Measurements from ENCODE around the gene CHAC2. TPM values are rescaled to one million over a fixed set of nuclear protein-coding genes. Genes with fewer than 3 reads are reported as not detected.
A peak's percentile ranks its signal among the peaks of the same experiment; 100 is the strongest.
"Not testable (repeated sequence)": the region's sequence is repeated elsewhere in the genome, so short reads cannot be mapped to it uniquely, and the experiment has no call there.

Gene CHAC2
- total RNA-seq, 2 donors from 2014 or later: 9.4 to 12.5 TPM

DNA sequence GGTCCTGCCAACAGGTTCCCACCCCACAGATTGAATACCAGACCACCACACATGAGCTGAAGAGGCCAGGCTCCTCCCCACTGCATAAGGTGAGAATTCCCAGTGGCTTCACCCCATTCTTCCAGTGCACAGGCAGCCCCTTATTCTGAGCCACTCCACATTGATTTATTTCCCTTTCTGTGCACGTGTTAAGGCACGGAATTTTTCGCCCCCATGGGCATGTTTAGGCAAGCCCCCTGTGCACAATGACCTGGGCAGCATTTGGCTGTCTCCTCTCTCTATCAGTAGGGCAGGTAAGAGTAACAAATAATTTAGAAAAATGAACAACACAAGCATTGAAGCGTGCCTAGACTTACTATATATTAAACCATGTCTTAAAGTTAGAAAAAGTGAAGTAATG lies 15.2 kb upstream of the CHAC2 start:
- Mint-ChIP-seq H3K27me3 (ENCODE audit: low read depth) (no peaks in the 10 kb centered on the region), H3K9me3 (no peaks in the 10 kb centered on the region), H3K4me1 (ENCODE audit: low read depth) (peaks cover 29% of the 10 kb centered on the region), H3K4me3 (peak overlapping the region in 1 of 2 donors; percentile 51), H3K36me3 (ENCODE audit: insufficient read depth in 2 of 2) (peaks cover 3 to 11% of the 10 kb centered on the region in 2 donors), H3K27ac (peak overlapping the region; percentile 91)
- ATAC-seq (replicated peaks in 1 of 2) (no peak), DNase-seq (no peak)

DNA sequence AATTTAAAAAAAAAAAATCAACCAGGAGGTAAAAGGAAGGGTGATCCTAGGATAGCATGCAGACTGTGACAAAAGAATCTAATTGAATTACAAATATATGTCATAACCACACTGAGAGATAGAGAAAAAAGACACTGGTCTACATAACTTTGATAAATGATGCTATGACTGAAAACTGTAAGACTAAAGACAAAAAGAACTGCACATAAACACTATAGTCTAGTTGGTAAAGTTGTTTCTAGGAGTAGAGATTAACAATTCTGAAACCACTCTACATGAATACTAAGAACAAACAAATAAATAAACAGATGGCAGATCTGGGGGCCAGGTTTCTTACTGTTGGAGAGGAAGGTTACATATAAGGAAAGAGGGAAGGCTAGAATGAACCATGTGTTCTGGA lies 14.6 kb upstream of the CHAC2 start:
- ATAC-seq (replicated peaks in 1 of 2) (peak; percentile 53 to 65), DNase-seq (no peak)
- H3K9me3 Mint-ChIP-seq: no peaks in the 10 kb centered on the region
- peak overlapping the region in 1 of 2 donors; percentile 51 for H3K4me3 Mint-ChIP-seq
- H3K36me3 Mint-ChIP-seq (ENCODE audit: insufficient read depth in 2 of 2): peaks cover 3 to 11% of the 10 kb centered on the region in 2 donors
- H3K27me3 Mint-ChIP-seq (ENCODE audit: low read depth): no peaks in the 10 kb centered on the region
- H3K27ac Mint-ChIP-seq: peak overlapping the region; percentile 91
- H3K4me1 Mint-ChIP-seq (ENCODE audit: low read depth): peaks cover 29% of the 10 kb centered on the region

DNA sequence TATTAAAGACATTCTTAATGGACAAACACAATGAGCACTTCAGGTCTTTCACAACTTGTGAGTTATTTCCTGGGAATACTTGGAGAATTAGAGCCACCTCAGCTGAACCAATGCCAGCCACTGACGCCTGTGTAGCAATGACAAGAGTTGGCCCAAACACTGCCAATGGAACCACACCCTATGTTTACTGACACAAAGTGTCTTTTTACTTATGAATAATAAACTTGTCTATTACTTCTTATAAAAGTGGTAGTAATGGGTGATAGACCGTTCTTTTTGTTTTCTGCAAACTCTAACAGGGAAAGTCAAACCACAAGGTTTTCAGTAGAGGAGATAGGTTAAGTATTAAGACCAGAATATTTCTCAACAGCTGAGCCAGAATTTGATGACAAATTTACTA lies 12.5 kb upstream of the CHAC2 start:
- Mint-ChIP-seq H3K4me3 (no peak overlapping the region), H3K27me3 (ENCODE audit: low read depth) (no peaks in the 10 kb centered on the region), H3K9me3 (no peaks in the 10 kb centered on the region), H3K27ac (no peak overlapping the region), H3K36me3 (ENCODE audit: insufficient read depth in 2 of 2) (peaks cover 3 to 10% of the 10 kb centered on the region in 2 donors), H3K4me1 (ENCODE audit: low read depth) (peaks cover 29% of the 10 kb centered on the region)
- DNase-seq (no peak), ATAC-seq (replicated peaks in 1 of 2) (no peak)

DNA sequence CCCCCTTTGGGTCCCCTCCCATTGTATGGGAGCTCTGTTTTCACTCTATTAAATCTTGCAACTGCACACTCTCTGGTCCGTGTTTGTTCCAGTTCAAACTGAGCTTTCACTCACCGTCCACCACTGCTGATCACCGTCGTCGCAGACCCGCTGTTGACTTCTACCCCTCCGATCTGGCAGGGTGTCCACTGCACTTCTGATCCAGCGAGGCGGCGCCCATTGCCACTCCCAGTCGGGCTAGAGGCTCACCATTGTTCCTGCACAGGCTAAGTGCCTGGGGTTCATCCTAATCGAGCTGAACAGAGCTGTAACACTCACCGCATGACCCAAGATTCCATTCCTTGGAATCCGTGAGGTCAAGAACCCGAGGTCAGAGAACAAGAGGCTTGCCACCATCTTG lies 11.0 kb upstream of the CHAC2 start:
- peaks cover 5 to 10% of the 10 kb centered on the region in 2 donors for H3K36me3 Mint-ChIP-seq (ENCODE audit: insufficient read depth in 2 of 2)
- no peak for ATAC-seq (replicated peaks in 1 of 2)
- no peak overlapping the region for H3K27ac Mint-ChIP-seq
- DNase-seq: no peak
- no peaks in the 10 kb centered on the region for H3K9me3 Mint-ChIP-seq
- H3K27me3 Mint-ChIP-seq (ENCODE audit: low read depth): no peaks in the 10 kb centered on the region
- peaks cover 16% of the 10 kb centered on the region for H3K4me1 Mint-ChIP-seq (ENCODE audit: low read depth)
- H3K4me3 Mint-ChIP-seq: no peak overlapping the region

DNA sequence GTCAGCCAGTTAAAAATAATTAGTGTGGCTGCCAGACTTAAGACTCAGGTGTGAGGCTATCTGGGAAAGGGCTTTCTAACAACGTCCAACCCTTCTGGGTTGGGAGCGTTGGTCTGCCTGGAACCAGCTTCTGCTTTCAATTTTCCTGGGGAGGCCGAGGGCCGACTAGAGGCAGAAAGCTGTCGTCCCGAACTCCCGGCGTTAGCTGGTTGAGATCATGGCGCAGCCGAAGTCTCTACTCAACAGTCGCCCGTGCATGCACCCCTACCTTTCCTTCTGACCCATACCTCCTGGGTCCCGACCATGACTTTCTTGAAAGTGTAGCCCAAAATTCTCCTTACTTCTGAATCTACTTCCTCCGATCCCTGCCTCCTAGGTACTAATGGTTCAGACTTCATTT lies 10.4 kb upstream of the CHAC2 start:
- ATAC-seq (replicated peaks in 1 of 2); H3K27ac Mint-ChIP-seq; H3K4me3 Mint-ChIP-seq; DNase-seq; H3K27me3 Mint-ChIP-seq (ENCODE audit: low read depth); H3K36me3 Mint-ChIP-seq (ENCODE audit: insufficient read depth in 2 of 2); H3K9me3 Mint-ChIP-seq: not testable (repeated sequence)
- H3K4me1 Mint-ChIP-seq (ENCODE audit: low read depth): peaks cover 10% of the 10 kb centered on the region

DNA sequence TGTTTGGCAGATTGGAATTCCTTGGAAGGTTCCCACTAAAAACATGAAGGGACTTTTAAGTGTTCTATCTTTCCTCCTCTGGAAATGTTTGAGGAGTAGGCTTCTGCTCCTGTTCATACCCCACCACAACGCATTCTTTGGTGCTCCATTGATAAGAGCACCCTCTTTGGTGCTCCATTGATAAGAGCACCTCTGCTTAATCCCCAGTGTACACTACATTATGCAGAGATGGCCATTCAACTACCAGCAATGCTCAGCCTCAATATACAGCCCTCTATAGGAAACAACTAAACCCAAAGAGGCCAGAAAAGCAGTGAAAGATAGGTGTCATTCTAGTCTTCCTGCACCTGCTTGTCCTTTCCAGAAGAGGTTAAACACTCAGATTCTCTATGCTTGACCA lies 1.8 kb upstream of the CHAC2 start:
- H3K9me3 Mint-ChIP-seq: no peaks in the 10 kb centered on the region
- no peaks in the 10 kb centered on the region for H3K27me3 Mint-ChIP-seq (ENCODE audit: low read depth)
- H3K27ac Mint-ChIP-seq: no peak overlapping the region
- H3K36me3 Mint-ChIP-seq (ENCODE audit: insufficient read depth in 2 of 2): peaks cover 4 to 10% of the 10 kb centered on the region in 2 donors
- no peak overlapping the region for H3K4me3 Mint-ChIP-seq
- ATAC-seq (replicated peaks in 1 of 2) (no peak), DNase-seq (no peak)
- peaks cover 36% of the 10 kb centered on the region for H3K4me1 Mint-ChIP-seq (ENCODE audit: low read depth)

DNA sequence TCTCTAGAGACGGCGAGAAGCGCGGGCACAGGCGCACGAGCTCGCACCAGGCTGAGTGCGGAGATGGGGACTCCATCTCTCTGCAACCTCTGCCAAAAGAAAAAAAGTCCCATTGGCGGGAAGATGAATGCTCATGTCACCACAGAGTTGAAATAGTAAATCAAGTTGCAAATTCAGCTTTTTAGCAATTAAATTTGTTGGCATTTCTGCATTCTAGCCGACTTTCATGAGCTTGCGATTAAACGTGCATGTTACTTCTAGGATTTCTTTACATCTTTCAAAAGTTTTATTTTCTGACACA lies 588 bp downstream of the CHAC2 start:
- H3K9me3 Mint-ChIP-seq: no peaks in the 10 kb centered on the region
- ATAC-seq (replicated peaks in 1 of 2): peak; percentile 64 to 71
- H3K27me3 Mint-ChIP-seq (ENCODE audit: low read depth): no peaks in the 10 kb centered on the region
- peak overlapping the region; percentile 91 to 92 for H3K4me3 Mint-ChIP-seq
- H3K27ac Mint-ChIP-seq: peak overlapping the region; percentile 94
- H3K4me1 Mint-ChIP-seq (ENCODE audit: low read depth): peaks cover 48% of the 10 kb centered on the region
- peaks cover 3 to 10% of the 10 kb centered on the region in 2 donors for H3K36me3 Mint-ChIP-seq (ENCODE audit: insufficient read depth in 2 of 2)
- DNase-seq: no peak

DNA sequence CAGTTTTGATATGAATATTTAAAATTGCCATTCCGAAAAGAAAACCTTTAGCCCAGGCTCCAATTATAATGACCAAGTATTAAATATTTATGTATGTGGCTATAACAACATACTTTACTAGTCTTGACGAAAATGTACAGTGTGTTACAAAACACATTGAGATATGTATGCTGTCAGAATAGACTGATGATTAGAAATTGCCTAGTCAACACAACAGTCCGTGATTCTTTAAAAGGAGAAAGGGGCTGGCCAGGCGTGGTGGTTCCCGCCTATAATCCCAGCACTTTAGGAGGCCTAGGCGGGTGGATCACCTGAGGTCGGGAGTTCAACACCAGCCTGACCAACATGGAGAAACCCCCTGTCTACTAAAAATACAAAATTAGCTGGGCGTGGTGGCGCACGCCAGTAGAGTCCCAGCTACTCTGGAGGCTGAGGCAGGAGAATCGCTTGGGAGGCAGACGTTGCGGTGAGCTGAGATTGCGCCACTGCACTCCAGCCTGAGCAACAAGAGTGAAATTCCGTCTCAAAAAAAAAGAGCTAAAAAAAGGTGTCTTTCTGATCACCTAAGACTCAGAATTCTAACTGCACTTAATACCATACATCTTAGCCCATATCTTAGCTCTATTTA lies 1.8 kb downstream of the CHAC2 start:
- peak overlapping the region; percentile 94 for H3K27ac Mint-ChIP-seq
- no peak for ATAC-seq (replicated peaks in 1 of 2)

DNA sequence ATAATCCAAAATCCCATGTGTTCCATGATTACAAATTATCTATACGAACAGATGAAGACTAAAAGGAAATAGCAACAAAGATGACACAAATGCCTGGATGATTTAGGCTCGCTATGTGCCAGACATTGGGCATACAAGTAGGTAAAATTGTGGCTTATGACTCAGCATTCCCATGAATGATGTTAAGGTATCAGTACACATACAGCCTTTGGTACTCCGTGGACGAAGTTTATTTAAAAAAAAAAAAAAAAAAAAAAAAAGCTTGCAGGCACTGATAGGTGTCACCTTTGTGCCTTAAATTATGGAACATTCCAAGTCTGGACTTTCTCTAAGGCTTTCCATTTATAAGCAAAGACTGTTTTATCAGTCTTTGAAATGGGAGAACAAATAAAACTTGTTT lies 2.7 kb downstream of the CHAC2 start:
- H3K27me3 Mint-ChIP-seq (ENCODE audit: low read depth): no peaks in the 10 kb centered on the region
- peaks cover 53% of the 10 kb centered on the region for H3K4me1 Mint-ChIP-seq (ENCODE audit: low read depth)
- H3K4me3 Mint-ChIP-seq: peak overlapping the region; percentile 5 to 91
- H3K36me3 Mint-ChIP-seq (ENCODE audit: insufficient read depth in 2 of 2): peaks cover 2% of the 10 kb centered on the region in 2 donors
- DNase-seq (peak in 1 of 2 donors; percentile 7), ATAC-seq (replicated peaks in 1 of 2) (peak; percentile 29 to 35)
- H3K9me3 Mint-ChIP-seq: no peaks in the 10 kb centered on the region
- H3K27ac Mint-ChIP-seq: peak overlapping the region; percentile 13

More for the DNA sequence above, 1.8 kb downstream of the CHAC2 start:
- H3K4me3 Mint-ChIP-seq: peak overlapping the region; percentile 91 to 92
- no peaks in the 10 kb centered on the region for H3K27me3 Mint-ChIP-seq (ENCODE audit: low read depth)
- peaks cover 2 to 3% of the 10 kb centered on the region in 2 donors for H3K36me3 Mint-ChIP-seq (ENCODE audit: insufficient read depth in 2 of 2)
- no peak for DNase-seq
- H3K4me1 Mint-ChIP-seq (ENCODE audit: low read depth): peaks cover 53% of the 10 kb centered on the region
- no peaks in the 10 kb centered on the region for H3K9me3 Mint-ChIP-seq

DNA sequence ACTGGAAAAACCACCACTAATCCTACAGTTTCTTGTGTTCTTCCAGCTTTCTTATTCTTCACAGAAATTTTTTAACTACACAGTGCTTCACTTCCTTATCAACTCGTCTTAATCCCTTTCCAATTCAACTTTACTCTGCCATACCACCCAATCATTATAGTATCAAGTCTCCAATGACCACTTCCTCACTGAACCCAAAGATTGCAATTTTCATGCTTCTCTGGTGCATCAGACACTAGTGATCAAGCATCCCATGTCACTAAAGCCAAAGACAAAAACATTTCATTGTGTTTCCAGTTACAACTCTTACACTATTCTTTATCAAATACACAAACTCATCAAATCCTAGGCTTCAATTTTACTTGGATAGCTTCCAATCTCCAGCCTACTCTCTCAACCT lies 9.5 kb downstream of the CHAC2 start:
- peaks cover 4 to 23% of the 10 kb centered on the region in 2 donors for H3K36me3 Mint-ChIP-seq (ENCODE audit: insufficient read depth in 2 of 2)
- ATAC-seq (replicated peaks in 1 of 2) (no peak), DNase-seq (no peak)
- H3K27me3 Mint-ChIP-seq (ENCODE audit: low read depth): no peaks in the 10 kb centered on the region
- no peaks in the 10 kb centered on the region for H3K9me3 Mint-ChIP-seq
- H3K4me3 Mint-ChIP-seq: no peak overlapping the region
- H3K27ac Mint-ChIP-seq: peak overlapping the region; percentile 36
- H3K4me1 Mint-ChIP-seq (ENCODE audit: low read depth): peaks cover 25% of the 10 kb centered on the region

DNA sequence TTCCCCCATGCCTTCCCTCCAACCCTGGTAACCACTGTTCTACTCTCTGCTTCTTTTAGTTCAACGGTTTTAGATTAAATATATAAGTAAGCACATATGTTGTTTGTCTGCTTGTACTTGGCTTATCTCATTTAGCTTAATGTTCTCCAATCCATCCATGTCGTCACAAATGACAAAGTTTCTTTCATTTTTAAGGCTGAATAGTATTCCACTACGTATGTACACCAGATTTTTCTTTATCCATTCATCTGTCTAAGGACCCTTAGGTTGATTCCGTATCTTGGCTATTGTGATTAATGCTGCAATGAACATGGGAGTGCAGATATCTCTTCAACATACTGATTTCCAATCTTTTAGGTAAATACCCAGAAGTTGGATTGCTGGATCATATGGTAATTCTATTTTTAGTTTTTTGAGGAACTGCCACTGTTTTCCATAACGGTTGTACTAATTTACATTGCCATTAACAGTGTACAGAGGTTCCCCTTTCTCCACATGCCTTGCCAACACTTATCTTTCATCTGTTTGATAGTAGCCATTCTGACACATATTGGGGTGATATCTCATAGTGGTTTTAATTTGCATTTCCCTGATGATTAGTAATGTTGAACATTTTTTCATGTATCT lies 11.0 kb downstream of the CHAC2 start:
- Mint-ChIP-seq H3K27me3 (ENCODE audit: low read depth) (no peaks in the 10 kb centered on the region), H3K9me3 (no peaks in the 10 kb centered on the region), H3K4me1 (ENCODE audit: low read depth) (peaks cover 25% of the 10 kb centered on the region), H3K27ac (peak overlapping the region; percentile 77), H3K4me3 (no peak overlapping the region), H3K36me3 (ENCODE audit: insufficient read depth in 2 of 2) (peaks cover 4 to 22% of the 10 kb centered on the region in 2 donors)
- DNase-seq: no peak
- ATAC-seq (replicated peaks in 1 of 2): no peak

DNA sequence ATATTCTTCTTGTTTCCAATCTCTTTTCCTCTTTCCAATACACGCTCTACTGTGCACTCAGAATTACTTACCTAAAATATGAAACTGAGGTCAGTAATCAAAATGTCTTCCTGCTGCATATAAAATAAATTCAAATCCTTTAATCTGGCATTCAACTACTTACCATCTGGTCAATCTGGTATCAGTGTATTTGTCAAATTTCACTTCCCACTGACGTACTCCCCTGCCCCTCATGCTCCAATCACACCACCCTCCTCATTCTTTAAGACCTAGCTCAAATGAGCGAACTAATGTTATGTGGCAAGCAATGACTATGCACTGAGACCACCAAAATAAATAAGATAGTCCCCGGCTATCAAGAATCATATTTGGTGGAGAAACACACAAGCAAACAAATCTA lies 12.5 kb downstream of the CHAC2 start:
- Mint-ChIP-seq H3K27ac (peak overlapping the region; percentile 20), H3K4me1 (ENCODE audit: low read depth) (peaks cover 31% of the 10 kb centered on the region), H3K27me3 (ENCODE audit: low read depth) (no peaks in the 10 kb centered on the region)

DNA sequence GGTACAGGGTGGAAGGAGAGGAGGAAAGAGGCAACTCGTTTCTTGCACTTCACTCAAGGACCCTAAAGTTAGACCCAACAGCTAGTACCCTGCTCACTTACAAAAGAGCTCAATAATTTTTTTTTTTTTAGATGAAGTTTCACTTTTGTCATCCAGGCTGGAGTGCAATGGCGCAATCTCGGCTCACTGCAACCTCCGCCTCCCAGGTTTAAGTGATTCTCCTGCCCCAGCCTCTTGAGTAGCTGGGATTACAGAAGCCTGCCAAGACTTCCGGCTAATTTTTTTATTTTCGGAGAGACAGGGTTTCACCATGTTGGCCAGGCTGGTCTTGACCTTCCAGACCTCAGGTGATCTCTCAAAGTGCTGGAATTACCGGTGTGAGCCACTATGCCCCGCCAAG lies 15.1 kb downstream of the CHAC2 start:
- DNase-seq: no peak
- Mint-ChIP-seq H3K4me3 (no peak overlapping the region), H3K9me3 (no peaks in the 10 kb centered on the region), H3K4me1 (ENCODE audit: low read depth) (peaks cover 33% of the 10 kb centered on the region), H3K27me3 (ENCODE audit: low read depth) (no peaks in the 10 kb centered on the region), H3K36me3 (ENCODE audit: insufficient read depth in 2 of 2) (peaks cover 12 to 24% of the 10 kb centered on the region in 2 donors), H3K27ac (no peak overlapping the region)
- no peak for ATAC-seq (replicated peaks in 1 of 2)

More for the DNA sequence above, 12.5 kb downstream of the CHAC2 start:
- no peaks in the 10 kb centered on the region for H3K9me3 Mint-ChIP-seq
- DNase-seq (no peak), ATAC-seq (replicated peaks in 1 of 2) (no peak)
- no peak overlapping the region for H3K4me3 Mint-ChIP-seq
- peaks cover 4 to 22% of the 10 kb centered on the region in 2 donors for H3K36me3 Mint-ChIP-seq (ENCODE audit: insufficient read depth in 2 of 2)

DNA sequence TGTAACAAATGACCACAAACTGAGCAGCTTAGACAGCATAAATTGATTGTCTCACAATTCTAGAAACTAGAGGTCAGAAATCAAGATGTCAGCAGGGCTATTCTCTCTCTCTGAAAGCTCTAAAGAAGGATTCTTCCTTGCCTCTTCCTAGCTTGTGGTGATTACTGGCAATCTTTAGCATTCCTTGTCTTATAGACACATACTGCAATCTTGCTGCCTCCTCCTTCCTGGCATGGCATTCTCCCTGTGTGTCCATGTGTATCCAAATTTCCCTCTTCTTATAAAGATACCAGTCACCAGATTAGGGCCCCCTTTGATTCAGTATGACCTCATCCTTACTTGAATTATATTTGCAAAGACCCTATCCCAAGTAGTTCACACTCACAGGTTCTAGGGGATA lies 16.8 kb downstream of the CHAC2 start:
- peaks cover 47% of the 10 kb centered on the region for H3K4me1 Mint-ChIP-seq (ENCODE audit: low read depth)

More for the DNA sequence above, 16.8 kb downstream of the CHAC2 start:
- no peak for ATAC-seq (replicated peaks in 1 of 2)
- peak overlapping the region; percentile 96 to 99 for H3K4me3 Mint-ChIP-seq
- no peak for DNase-seq
- peak overlapping the region; percentile 21 for H3K27ac Mint-ChIP-seq
- no peaks in the 10 kb centered on the region for H3K9me3 Mint-ChIP-seq
- no peaks in the 10 kb centered on the region for H3K27me3 Mint-ChIP-seq (ENCODE audit: low read depth)
- peaks cover 10 to 18% of the 10 kb centered on the region in 2 donors for H3K36me3 Mint-ChIP-seq (ENCODE audit: insufficient read depth in 2 of 2)
